GM23338 (cell line): Measurements from ENCODE around the gene TMEM208. TPM values are rescaled to one million over a fixed set of nuclear protein-coding genes. Genes with fewer than 3 reads are reported as not detected.

Source experiments
- ATAC-seq: fragments of 200-7000 bp; cut with Tn5 transposase; 3 replicates; pipeline ENCODE4 v1.9.1; 2020
- DNase-seq: peaks from one replicate; pipeline ENCODE4 v3.0.0-alpha.2; 2015; ENCODE audit warnings: low spot score
- H2AFZ ChIP-seq: fragments of 200-600 bp; sonication (generic); 2 replicates; pipeline ENCODE4 v1.8.0; 2016; ENCODE audit warnings: antibody characterized with exemption, mild to moderate bottlenecking, moderate library complexity
- H3F3A ChIP-seq: fragments of 200-600 bp; sonication (generic); replicated peaks from 2 replicates; pipeline ENCODE4 v1.8.0; 2017; ENCODE audit warnings: antibody characterized with exemption, mixed run types, low read depth
- H3K27ac ChIP-seq: fragments of 200-600 bp; sonication (generic); 2 replicates; pipeline ENCODE4 v1.6.1; 2016; ENCODE audit warnings: low read depth
- H3K27me3 ChIP-seq: fragments of 200-600 bp; sonication (generic); 2 replicates; pipeline ENCODE4 v1.8.0; 2016; ENCODE audit warnings: mild to moderate bottlenecking, mixed run types, moderate library complexity; ENCODE audit not compliant: insufficient read depth
- H3K36me3 ChIP-seq: fragments of 200-600 bp; sonication (generic); 2 replicates; pipeline ENCODE4 v1.8.0; 2016; ENCODE audit warnings: mild to moderate bottlenecking; ENCODE audit not compliant: insufficient read depth
- H3K4me1 ChIP-seq: fragments of 200-600 bp; sonication (generic); 2 replicates; pipeline ENCODE4 v1.8.0; 2016; ENCODE audit warnings: mild to moderate bottlenecking, moderate library complexity; ENCODE audit not compliant: insufficient read depth
- H3K4me2 ChIP-seq: fragments of 200-600 bp; sonication (generic); 2 replicates; pipeline ENCODE4 v1.7.1; 2017; ENCODE audit warnings: mixed run types
- H3K4me3 ChIP-seq: fragments of 200-600 bp; sonication (generic); 2 replicates; pipeline ENCODE4 v1.6.1; 2016; ENCODE audit warnings: mixed run types
- H3K79me2 ChIP-seq: fragments of 200-600 bp; sonication (generic); replicated peaks from 2 replicates; pipeline ENCODE4 v1.8.0; 2017; ENCODE audit warnings: mild to moderate bottlenecking; ENCODE audit not compliant: insufficient read depth
- H3K9me2 ChIP-seq: fragments of 200-600 bp; sonication (generic); 2 replicates; pipeline ENCODE4 v1.8.0; 2017; ENCODE audit not compliant: insufficient read depth
- H4K20me1 ChIP-seq: fragments of 200-600 bp; sonication (generic); replicated peaks from 2 replicates; pipeline ENCODE4 v1.8.0; 2017; ENCODE audit warnings: mild to moderate bottlenecking; ENCODE audit not compliant: insufficient read depth
- H3K27ac Mint-ChIP-seq: 2 replicates; pipeline ENCODE4 v1.8.0; 2020; ENCODE audit warnings: inconsistent platforms, mild to moderate bottlenecking, moderate library complexity, mixed read lengths
- H3K27me3 Mint-ChIP-seq: 3 replicates; pipeline ENCODE4 v1.8.0; 2022; ENCODE audit warnings: low read depth, mild to moderate bottlenecking, moderate library complexity, mixed read lengths, inconsistent platforms; ENCODE audit not compliant: insufficient read depth, poor library complexity
- H3K36me3 Mint-ChIP-seq: 3 replicates; pipeline ENCODE4 v1.8.0; 2021; ENCODE audit warnings: low read depth, mild to moderate bottlenecking, inconsistent platforms, moderate library complexity, mixed read lengths
- H3K4me1 Mint-ChIP-seq: 3 replicates; pipeline ENCODE4 v1.8.0; 2020; ENCODE audit warnings: mild to moderate bottlenecking, inconsistent platforms, mixed read lengths
- H3K4me3 Mint-ChIP-seq: 3 replicates; pipeline ENCODE4 v1.8.0; 2021; ENCODE audit warnings: moderate library complexity, mild to moderate bottlenecking, inconsistent platforms, mixed read lengths
- H3K9me3 Mint-ChIP-seq: 3 replicates; pipeline ENCODE4 v1.8.0; 2020; ENCODE audit warnings: moderate library complexity, mild to moderate bottlenecking, inconsistent platforms, mixed read lengths
- CREB1 ChIP-seq: fragments of 250-450 bp; sonication (Bioruptor Pico); IDR thresholded peaks from 2 replicates; pipeline ENCODE4 v1.5.0; 2020; ENCODE audit warnings: low read depth, mild to moderate bottlenecking, moderate library complexity
- CTCF ChIP-seq, 2 experiments: fragments of 200-600 bp in 1 of 2; sonication (generic) in 1 of 2; conservative IDR thresholded peaks; 2 replicates each; pipeline versions ENCODE4 v1.5.1 to v1.6.1; 2016 to 2017; ENCODE audit warnings: antibody characterized with exemption in 2 of 2, low read depth in 2 of 2, mild to moderate bottlenecking in 2 of 2, moderate library complexity in 1 of 2
- EZH2 ChIP-seq: fragments of 200-600 bp; sonication (generic); IDR thresholded peaks from one replicate; pipeline ENCODE4 v1.8.0; 2017; ENCODE audit warnings: antibody characterized with exemption, mild to moderate bottlenecking, low read depth; ENCODE audit not compliant: unreplicated experiment
- EZH2phosphoT487 ChIP-seq: fragments of 200-600 bp; sonication (generic); IDR thresholded peaks from one replicate; pipeline ENCODE4 v1.8.1; 2018; ENCODE audit warnings: antibody characterized with exemption; ENCODE audit not compliant: unreplicated experiment
- POLR2AphosphoS5 ChIP-seq: IDR thresholded peaks from 2 replicates; pipeline ENCODE4 v1.6.1; 2016; ENCODE audit warnings: antibody characterized with exemption, low read depth
- polyA plus RNA-seq: library from polyadenylated mRNA; unstranded; fragments of >200 nt; fragmentation: Nextera tagmentation; extraction: Ambion mirVana; gene quantifications from 2 replicates; pipeline ENCODE4 v1.2.1, GENCODE V29; 2016
- total RNA-seq: library from RNA; depleted of rRNA; stranded (reverse); fragments of >200 nt; shearing (Covaris generic); gene quantifications from 2 replicates; pipeline ENCODE4 v1.2.3, GENCODE V29; 2014

Gene TMEM208
- total and polyA plus RNA-seq, 2 experiments from 2014 or later = 23.2 to 82.3 TPM

- Histone ChIP-seq H3K27ac (no peak overlapping the region), H3K4me3 (peak overlapping the region; percentile 69), H4K20me1 (peaks cover 9% of the 10 kb centered on the region), H3K27me3 (peaks cover 49% of the 10 kb centered on the region), H2AFZ (peak overlapping the region; percentile 81), H3K79me2 (peaks cover 9% of the 10 kb centered on the region), H3F3A (peaks cover 16% of the 10 kb centered on the region; the same call in 1 of the 2 replicates), H3K4me1 (peaks cover 24% of the 10 kb centered on the region), H3K36me3 (no peaks in the 10 kb centered on the region), H3K9me2 (no peaks in the 10 kb centered on the region), H3K4me2 (peak overlapping the region; percentile 84)
- H3K4me1 Mint-ChIP-seq = peaks cover 23% of the 10 kb centered on the region
- peaks cover 54% of the 10 kb centered on the region for H3K27me3 Mint-ChIP-seq
- ATAC-seq (peak; percentile 85), DNase-seq (peak; percentile 98)
- no peaks in the 10 kb centered on the region; the same call in 1 of the 3 replicates for H3K9me3 Mint-ChIP-seq
- H3K36me3 Mint-ChIP-seq = peaks cover 3% of the 10 kb centered on the region; the same call in 2 of the 3 replicates
- TF ChIP-seq CREB1 (CRISPR knock-in tag) (peak; percentile 75), EZH2 (no peak), POLR2AphosphoS5 (peak; percentile 90)
- H3K4me3 Mint-ChIP-seq = peak overlapping the region; percentile 70
- H3K27ac Mint-ChIP-seq = no peak overlapping the region
These were observed 48.9 kb upstream of the TMEM208 start for GRCh38 chr16:67177743-67178699.

GRCh38 chr16:67179421-67180080 lies 47.4 kb upstream of the TMEM208 start:
- Mint-ChIP-seq H3K4me1 (peaks cover 12% of the 10 kb centered on the region), H3K36me3 (peaks cover 3% of the 10 kb centered on the region; the same call in 2 of the 3 replicates), H3K9me3 (no peaks in the 10 kb centered on the region; the same call in 2 of the 3 replicates), H3K27ac (no peak overlapping the region), H3K27me3 (peaks cover 45% of the 10 kb centered on the region), H3K4me3 (0 out of 3 replicates have a peak overlapping the region, but pooled peaks have one; percentile 70)
- Histone ChIP-seq H3K4me3 (no peak overlapping the region), H3K79me2 (peaks cover 10% of the 10 kb centered on the region), H4K20me1 (peaks cover 4% of the 10 kb centered on the region; the same call in 1 of the 2 replicates), H3F3A (peaks cover 10% of the 10 kb centered on the region; the same call in 1 of the 2 replicates), H3K27me3 (peaks cover 39% of the 10 kb centered on the region), H3K36me3 (no peaks in the 10 kb centered on the region), H2AFZ (no peak overlapping the region), H3K4me1 (peaks cover 17% of the 10 kb centered on the region), H3K9me2 (no peaks in the 10 kb centered on the region), H3K27ac (no peak overlapping the region), H3K4me2 (no peak overlapping the region)
- no peak for TF ChIP-seq CREB1 (CRISPR knock-in tag)
- TF ChIP-seq CTCF (conservative IDR thresholded peaks at IDR 0.05; ENCODE audit: low read depth in 2 of 2) = peak; percentile 22 to 62; a peak in 2 of 4 replicates
- TF ChIP-seq EZH2phosphoT487 = no peak
- no peak for DNase-seq
- ATAC-seq = no peak; the same call in 2 of the 3 replicates
